Vagina (tissue), 2 donors: ENCODE results near the gene IQGAP3.

ENCODE experiments used
- POLR2AphosphoS5 ChIP-seq, 2 donors: sonication (generic); formaldehyde crosslinking; IDR thresholded peaks; one replicate each; pipeline ENCODE4 v1.9.0; 2017; ENCODE audit warnings: antibody characterized with exemption in 2 of 2, mild to moderate bottlenecking in 2 of 2, low read depth in 1 of 2; ENCODE audit not compliant: insufficient read depth in 1 of 2
- TF ChIP-seq, protein P1 (sequence below), 3 experiments: fragments of 450-650 bp in 2 of 3; fragments of 200-600 bp in 1 of 3; sonication (generic) in 1 of 3; IDR thresholded peaks; one replicate each; pipeline ENCODE4 v1.5.1; 2017 to 2019; ENCODE audit warnings: antibody characterized with exemption in 3 of 3, mild to moderate bottlenecking in 2 of 3, moderate library complexity in 2 of 3

- TF ChIP-seq, protein P1, sequence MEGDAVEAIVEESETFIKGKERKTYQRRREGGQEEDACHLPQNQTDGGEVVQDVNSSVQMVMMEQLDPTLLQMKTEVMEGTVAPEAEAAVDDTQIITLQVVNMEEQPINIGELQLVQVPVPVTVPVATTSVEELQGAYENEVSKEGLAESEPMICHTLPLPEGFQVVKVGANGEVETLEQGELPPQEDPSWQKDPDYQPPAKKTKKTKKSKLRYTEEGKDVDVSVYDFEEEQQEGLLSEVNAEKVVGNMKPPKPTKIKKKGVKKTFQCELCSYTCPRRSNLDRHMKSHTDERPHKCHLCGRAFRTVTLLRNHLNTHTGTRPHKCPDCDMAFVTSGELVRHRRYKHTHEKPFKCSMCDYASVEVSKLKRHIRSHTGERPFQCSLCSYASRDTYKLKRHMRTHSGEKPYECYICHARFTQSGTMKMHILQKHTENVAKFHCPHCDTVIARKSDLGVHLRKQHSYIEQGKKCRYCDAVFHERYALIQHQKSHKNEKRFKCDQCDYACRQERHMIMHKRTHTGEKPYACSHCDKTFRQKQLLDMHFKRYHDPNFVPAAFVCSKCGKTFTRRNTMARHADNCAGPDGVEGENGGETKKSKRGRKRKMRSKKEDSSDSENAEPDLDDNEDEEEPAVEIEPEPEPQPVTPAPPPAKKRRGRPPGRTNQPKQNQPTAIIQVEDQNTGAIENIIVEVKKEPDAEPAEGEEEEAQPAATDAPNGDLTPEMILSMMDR (IDR thresholded peaks at IDR 0.05): no peak
- TF ChIP-seq POLR2AphosphoS5 (IDR thresholded peaks at IDR 0.05; ENCODE audit: insufficient read depth in 1 of 2, low read depth in 1 of 2): no peak
These were observed 1.8 kb upstream of the IQGAP3 start for GRCh38 chr1:156574039-156574633.
